LHCN-M2 (cell line): ENCODE results near the gene RALGAPA2. TPM values are rescaled to one million over a fixed set of nuclear protein-coding genes. Genes with fewer than 3 reads are reported as not detected.
"Not testable (repeated sequence)": the region's sequence is repeated elsewhere in the genome, so short reads cannot be mapped to it uniquely, and the experiment has no call there.

Source experiments
- DNase-seq: peaks from one replicate; pipeline ENCODE4 v3.0.0-alpha.2; 2012; ENCODE audit warnings: low read depth
- total RNA-seq: library from RNA; depleted of rRNA; stranded (reverse); fragments of >200 nt; gene quantifications from 2 replicates; pipeline ENCODE4 v1.2.3, GENCODE V29; 2014

RALGAPA2 gene
- total RNA-seq, 1 experiment from 2014 or later: 8.7 TPM

GRCh38 chr20:20368418-20369249 lies 343.8 kb downstream of the RALGAPA2 start:
- no peak for DNase-seq

GRCh38 chr20:20367575-20368417 lies 344.6 kb downstream of the RALGAPA2 start, which contains the start of gene INSM1:
Gene INSM1, plus strand, starts transcription at chr20:20368104. Its CDS starts 164 bp downstream, at chr20:20368268.
- no peak for DNase-seq

DNA sequence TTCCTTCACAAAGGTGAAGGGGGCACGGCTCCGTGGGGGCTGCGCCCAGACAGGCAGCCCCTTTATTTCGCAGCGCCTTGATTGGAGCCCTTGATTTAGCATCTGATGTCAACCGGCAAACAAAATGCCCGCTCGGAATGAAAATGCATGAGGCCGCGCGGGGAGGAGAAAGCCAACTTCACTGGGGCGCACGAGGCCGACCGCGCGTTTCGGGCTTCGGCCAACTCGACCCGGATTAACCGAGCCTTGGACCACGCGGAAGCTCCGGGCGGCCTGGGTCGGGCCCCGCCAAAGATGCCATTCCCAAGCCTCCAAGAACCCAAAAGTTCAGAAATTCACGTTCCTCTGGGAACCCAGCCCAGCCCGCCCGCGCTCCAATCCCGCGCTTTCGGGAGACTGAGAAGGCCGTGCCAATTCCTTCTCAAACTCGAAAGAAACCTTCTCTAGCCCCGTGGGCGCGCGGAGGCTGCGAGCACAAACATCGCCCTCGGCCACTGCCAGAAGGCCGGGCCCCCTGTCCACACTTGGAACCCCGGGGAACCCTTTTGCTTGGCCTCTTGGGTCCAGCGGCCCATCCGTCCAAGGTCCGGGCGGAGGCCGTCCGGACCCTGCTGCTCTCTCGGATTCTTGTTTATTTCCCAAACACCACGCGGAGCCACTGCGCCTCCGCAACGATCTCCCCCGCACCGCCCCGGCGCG lies 345.4 kb downstream of the RALGAPA2 start:
- DNase-seq: no peak

DNA sequence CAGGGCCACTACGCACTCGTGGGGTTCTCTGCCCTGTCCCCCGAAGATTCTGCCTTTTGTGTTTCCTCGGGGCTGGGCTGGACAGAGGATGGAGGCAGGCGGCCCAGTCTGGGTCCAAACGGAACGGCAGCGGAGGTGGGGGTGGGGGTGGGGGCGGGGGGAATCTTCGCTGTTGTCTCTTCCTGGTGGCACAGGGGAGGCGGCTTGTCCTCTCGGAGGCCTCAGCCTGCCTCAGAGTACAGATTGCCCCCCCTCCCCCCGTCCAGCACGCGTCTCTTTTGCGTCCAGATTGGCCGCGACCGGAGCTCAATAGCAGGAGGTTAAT lies 345.9 kb downstream of the RALGAPA2 start:
- DNase-seq: no peak

- no peak for DNase-seq
Observed at GRCh38 chr20:20365480-20366161, 346.8 kb downstream of the RALGAPA2 start.

- no peak for DNase-seq
Observed at GRCh38 chr20:20364593-20365479, 347.6 kb downstream of the RALGAPA2 start.

DNA sequence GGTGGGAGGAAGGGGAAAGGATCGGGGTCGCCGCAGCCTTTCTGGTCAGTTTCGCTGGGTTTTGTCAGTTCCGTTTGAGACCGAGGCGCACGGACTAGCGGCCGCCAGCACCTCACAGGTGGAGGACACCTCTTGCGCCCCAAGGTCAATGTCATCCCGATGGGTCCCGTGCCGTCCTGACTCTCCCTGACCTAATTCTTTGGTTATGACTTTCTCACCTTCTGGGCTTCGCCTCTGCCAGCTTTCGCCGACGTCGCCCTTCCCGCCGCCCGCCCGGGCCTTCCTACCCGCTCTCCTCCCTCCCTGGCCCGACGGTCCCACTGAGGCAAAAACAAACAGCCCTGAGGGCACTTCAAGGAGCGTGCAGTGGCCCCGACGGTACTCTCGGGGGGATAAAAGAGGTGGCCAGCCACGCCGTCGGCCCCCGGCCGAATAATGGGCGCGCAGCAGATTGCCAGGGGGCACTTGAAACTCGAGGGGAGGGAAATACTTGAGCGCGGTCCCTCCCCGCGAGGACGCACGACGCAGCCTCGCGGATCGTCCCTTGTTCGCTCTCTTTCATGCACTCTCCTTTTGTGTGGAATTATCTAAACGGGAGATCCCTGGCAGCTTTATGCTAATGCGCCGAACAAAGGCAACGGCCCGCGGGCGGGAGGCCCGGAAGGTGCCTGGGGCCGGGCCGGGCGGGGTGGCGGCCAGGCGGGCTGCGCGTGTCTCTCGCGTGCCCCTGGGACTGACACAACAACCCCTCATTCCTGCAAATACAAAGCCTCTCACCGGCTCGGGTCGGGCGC lies 348.4 kb downstream of the RALGAPA2 start:
- DNase-seq: no peak

DNA sequence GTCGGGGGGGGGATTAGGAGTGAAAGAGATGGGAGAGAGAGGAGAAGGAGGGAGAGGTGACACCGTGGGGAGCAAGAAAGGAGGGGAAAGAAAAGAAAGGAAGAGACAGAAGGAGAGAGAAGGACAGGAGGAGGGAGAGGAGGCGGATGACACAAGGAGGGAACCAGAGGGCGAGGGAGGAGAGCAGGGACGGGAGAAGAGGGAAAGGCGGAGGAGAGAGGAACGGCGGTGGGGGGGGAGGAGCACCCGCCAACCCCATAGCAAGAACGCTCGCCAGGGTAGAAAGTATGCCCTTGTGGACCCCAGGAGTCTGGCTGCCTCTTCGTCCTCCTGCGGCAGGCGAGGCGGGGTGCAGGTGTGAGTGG lies 349.0 kb downstream of the RALGAPA2 start:
- no peak for DNase-seq

DNA sequence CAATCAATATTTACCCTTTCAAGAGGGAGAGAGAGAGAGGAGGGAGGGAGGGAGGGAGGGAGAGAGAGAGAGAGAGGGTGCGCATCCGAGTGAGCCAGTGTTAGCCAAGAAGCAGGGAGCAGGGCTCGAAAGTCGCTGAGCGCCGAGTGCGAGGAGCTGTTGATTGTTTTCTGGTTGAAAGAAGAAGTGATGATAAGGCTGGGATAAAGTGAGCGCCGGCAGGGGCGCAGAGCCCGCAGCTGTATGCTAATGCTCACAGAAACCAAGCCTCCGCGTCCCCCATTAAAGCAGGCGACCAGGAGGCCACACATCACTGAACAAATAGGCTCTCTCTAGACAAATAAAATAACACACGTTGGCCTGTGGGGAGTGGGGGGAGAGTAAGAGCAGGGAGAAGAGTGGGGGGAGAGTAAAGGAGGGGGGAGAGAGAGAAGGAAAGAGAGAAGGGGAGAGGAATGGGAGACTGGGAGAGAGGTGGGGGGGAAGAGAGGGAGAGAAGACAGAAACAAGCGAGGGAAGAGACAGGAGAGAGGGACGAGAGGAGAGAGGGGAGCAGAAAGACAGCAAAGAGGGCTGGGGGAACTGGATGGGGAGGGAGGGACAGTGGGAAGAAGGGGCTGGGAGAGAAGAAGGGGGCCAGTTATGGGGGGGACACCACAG lies 349.5 kb downstream of the RALGAPA2 start:
- no peak for DNase-seq

DNA sequence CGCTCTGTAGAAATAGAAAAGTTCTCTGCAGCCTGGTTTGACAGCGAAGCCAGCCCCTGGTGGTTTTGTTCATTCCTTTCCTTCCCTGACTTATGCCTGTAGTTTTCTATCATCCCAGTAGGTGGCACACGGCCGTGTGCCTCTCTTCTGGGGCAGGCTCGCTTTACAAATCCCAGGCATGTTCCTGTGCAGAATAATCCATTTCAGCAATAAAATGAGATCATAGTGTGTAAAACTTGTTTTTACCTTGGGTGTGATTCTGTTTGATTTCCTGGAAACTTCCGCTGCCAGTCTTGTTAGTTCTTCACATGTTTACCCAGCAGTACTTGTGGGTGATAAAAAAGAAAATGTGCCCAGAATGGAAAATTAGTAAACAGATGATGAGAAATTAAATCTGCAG lies 352.0 kb downstream of the RALGAPA2 start:
- DNase-seq: peak; percentile 58

DNA sequence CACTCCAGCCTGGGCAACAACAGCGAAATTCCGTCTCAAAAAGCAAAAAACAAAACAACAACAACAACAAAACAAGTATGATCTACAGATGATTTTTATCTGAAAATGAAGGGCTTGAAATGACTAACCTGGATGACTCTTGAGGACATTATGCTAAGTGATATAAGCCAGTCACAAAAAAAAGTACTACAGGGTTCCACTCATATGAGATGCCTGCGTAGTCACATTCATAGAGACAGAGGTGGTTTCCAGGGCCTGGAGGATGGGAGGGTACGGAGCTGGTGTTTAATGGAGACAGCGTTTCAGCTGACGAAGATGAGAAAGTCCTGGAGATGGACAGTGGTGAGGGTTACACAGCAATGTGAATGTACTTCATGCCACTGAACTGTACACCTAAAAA lies 352.8 kb downstream of the RALGAPA2 start:
- no peak for DNase-seq

- DNase-seq: no peak
Observed at GRCh38 chr20:20358801-20359200, 353.6 kb downstream of the RALGAPA2 start.

DNA sequence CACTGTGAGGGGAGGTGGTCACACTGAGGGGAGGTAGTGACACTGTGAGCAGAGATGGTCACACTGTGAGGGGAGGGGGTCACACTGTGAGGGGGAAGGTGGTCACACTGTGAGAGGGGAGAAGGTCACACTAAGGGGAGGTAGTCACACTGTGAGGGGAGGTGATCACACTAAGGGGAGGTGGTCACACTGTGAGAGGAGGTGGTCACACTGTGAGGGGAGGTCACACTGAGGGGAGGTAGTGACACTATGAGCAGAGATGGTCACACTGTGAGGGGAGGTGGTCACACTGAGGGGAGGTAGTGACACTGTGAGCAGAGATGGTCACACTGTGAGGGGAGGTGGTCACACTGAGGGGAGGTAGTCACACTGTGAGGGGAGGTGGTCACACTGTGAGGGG lies 356.9 kb downstream of the RALGAPA2 start:
- DNase-seq: not testable (repeated sequence)

GRCh38 chr20:20353576-20353975 lies 358.9 kb downstream of the RALGAPA2 start:
- no peak for DNase-seq

DNA sequence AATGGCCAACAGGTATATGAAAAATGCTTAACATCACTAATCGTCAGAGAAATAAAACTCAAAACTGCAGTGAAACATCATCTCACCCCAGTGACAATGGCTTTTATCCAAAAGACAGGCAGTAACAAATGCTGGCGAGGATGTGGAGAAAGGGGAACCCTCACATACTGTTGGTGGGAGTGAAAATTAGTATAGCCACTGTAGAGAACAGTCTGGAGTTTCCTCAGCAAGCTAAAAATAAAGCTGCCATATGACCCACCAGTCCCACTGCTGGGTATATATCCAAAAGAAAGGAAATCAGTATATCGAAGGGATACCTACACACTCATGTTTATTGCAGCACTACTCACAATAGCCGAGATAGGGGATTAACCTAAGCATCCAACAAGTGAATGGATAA lies 368.0 kb downstream of the RALGAPA2 start:
- no peak for DNase-seq

- DNase-seq: no peak
Observed at GRCh38 chr20:20343932-20344331, 368.5 kb downstream of the RALGAPA2 start.
